NT2/D1 (cell line): Measurements from ENCODE around the gene RANGAP1.

Experiments used
- SUZ12 ChIP-seq: IDR thresholded peaks from 2 replicates; pipeline ENCODE4 v1.6.1; 2011; ENCODE audit not compliant: insufficient read length, insufficient read depth; ENCODE audit errors: extremely low read depth
- YY1 ChIP-seq: IDR thresholded peaks from 2 replicates; pipeline ENCODE4 v1.6.1; 2011; ENCODE audit not compliant: insufficient read length, insufficient read depth
- ZNF274 ChIP-seq: IDR thresholded peaks from 2 replicates; pipeline ENCODE4 v1.6.1; 2011; ENCODE audit warnings: mild to moderate bottlenecking, low read depth, low read length

DNA sequence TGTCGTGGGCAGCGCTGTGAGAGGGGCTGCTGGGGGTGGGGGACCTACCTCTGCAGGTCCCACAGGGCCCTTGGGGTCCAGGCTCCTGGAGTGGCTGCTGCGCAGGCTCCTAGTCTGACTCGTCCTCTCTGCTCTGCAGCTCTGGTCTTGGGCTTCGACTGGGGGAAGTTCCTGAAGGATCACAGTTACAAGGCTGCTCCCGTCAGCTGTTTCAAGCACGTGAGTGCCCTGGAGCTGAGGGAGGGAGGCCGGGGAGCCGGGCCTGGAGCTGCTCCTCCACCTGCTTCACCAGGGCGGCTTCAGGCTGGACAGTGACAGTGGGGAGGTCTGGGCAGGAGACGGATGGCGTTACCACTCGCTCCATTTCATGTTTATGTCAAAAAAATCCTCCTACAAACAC is 69.0 kb downstream of the RANGAP1 start:
- TF ChIP-seq SUZ12 (no peak), YY1 (no peak), ZNF274 (no peak)
